ENCODE results near the gene FBXW8. TPM values are rescaled to one million over a fixed set of nuclear protein-coding genes. Genes with fewer than 3 reads are reported as not detected.
"Not testable (repeated sequence)": the region's sequence is repeated elsewhere in the genome, so short reads cannot be mapped to it uniquely, and the experiment has no call there.

FBXW8 gene
- polyA plus RNA-seq, 2 of the 4 experiments (the other 2 are of a cell fraction) = 9.8 to 15.7 TPM

- no peak overlapping the region for H3K4me2 ChIP-seq
- no peak overlapping the region for H3K27ac ChIP-seq
- ChIA-PET CTCF (interaction anchor here (0.9 to 1.1 kb wide), 2 partner anchors 9 kb away, joined by 3 read pairs; no protein-coding TSS in a partner anchor), POLR2A (no interaction called here)
- no peak overlapping the region for H3K4me3 ChIP-seq
- H3K9me3 ChIP-seq = no peaks in the 10 kb centered on the region
- DNase-seq (ENCODE audit: low read depth in 1 of 2, low spot score in 1 of 2) (no peak), FAIRE-seq (no peak), ATAC-seq (no peak)
- peaks cover 6% of the 10 kb centered on the region; the same call in 2 of the 3 replicates for H3K4me1 ChIP-seq
- TF ChIP-seq BCL3 (IDR thresholded peaks at IDR 0.05) (no peak), EHMT2 (IDR thresholded peaks at IDR 0.05; ENCODE audit: low read depth) (no peak), MAFK (IDR thresholded peaks at IDR 0.05; ENCODE audit: partially characterized antibody) (no peak), HEYL (CRISPR knock-in tag; IDR thresholded peaks at IDR 0.05) (no peak), HES2 (IDR thresholded peaks at IDR 0.05) (no peak), HOXA7 (CRISPR knock-in tag; IDR thresholded peaks at IDR 0.05) (no peak)
- 91% methylated on average over 7 of the region's 9 CpGs for WGBS (ENCODE audit: missing lambda C conversion rate)
These were observed 142.3 kb downstream of the FBXW8 start for GRCh38 chr12:117053050-117053400.

- 80% methylated on average over 18 of the region's 18 CpGs for WGBS (ENCODE audit: missing lambda C conversion rate)
- Histone ChIP-seq H3K4me2 (no peak overlapping the region), H3K4me1 (no peaks in the 10 kb centered on the region), H3K27ac (no peak overlapping the region), H3K9me3 (no peaks in the 10 kb centered on the region), H3K4me3 (no peak overlapping the region)
- CTCF ChIA-PET = no interaction called here
- POLR2A ChIA-PET = no interaction called here
- no peak for TF ChIP-seq FOSL2 (IDR thresholded peaks at IDR 0.05)
- no peak for TF ChIP-seq FOSL2 (CRISPR knock-in tag; IDR thresholded peaks at IDR 0.05)
- TF ChIP-seq JUNB (IDR thresholded peaks at IDR 0.05) = no peak
- no peak for TF ChIP-seq MAFK (IDR thresholded peaks at IDR 0.05; ENCODE audit: partially characterized antibody)
- TF ChIP-seq HOXA7 (CRISPR knock-in tag; IDR thresholded peaks at IDR 0.05) = no peak
- no peak for TF ChIP-seq E2F6 (IDR thresholded peaks at IDR 0.05; ENCODE audit: borderline replicate concordance, low read depth)
- no peak for TF ChIP-seq POLR2AphosphoS2 (conservative IDR thresholded peaks at IDR 0.05; ENCODE audit: low read length)
- TF ChIP-seq PBX3 (IDR thresholded peaks at IDR 0.05) = no peak
- no peak for TF ChIP-seq RARB (CRISPR knock-in tag; IDR thresholded peaks at IDR 0.05)
- no peak for DNase-seq (ENCODE audit: low read depth in 1 of 2, low spot score in 1 of 2)
- no peak for ATAC-seq
- FAIRE-seq = no peak
These were observed 142.9 kb downstream of the FBXW8 start for GRCh38 chr12:117053597-117054201.

GRCh38 chr12:117054279-117054678 is 143.5 kb downstream of the FBXW8 start:
- Histone ChIP-seq H3K27ac (no peak overlapping the region), H3K4me1 (no peaks in the 10 kb centered on the region), H3K9me3 (no peaks in the 10 kb centered on the region), H3K4me3 (no peak overlapping the region), H3K4me2 (no peak overlapping the region)
- ChIA-PET CTCF (no interaction called here), POLR2A (no interaction called here)
- DNase-seq (ENCODE audit: low read depth in 1 of 2, low spot score in 1 of 2) = no peak
- TF ChIP-seq RNF2 (IDR thresholded peaks at IDR 0.05; ENCODE audit: borderline replicate concordance, low read depth) = no peak
- no peak for TF ChIP-seq NPAS2 (CRISPR knock-in tag; IDR thresholded peaks at IDR 0.05; ENCODE audit: borderline replicate concordance)
- TF ChIP-seq FOSB (CRISPR knock-in tag; IDR thresholded peaks at IDR 0.05) = no peak
- FAIRE-seq = no peak
- WGBS (ENCODE audit: missing lambda C conversion rate) = 92% methylated on average over 6 of the region's 6 CpGs
- no peak for ATAC-seq

- POLR2A ChIA-PET, FAIRE-seq: not testable (repeated sequence)
These were observed 146.9 kb downstream of the FBXW8 start for GRCh38 chr12:117057626-117058025.

More at GRCh38 chr12:117057626-117058025, 146.9 kb downstream of the FBXW8 start:
- not testable (repeated sequence) for ATAC-seq; H3K27ac ChIP-seq; H3K4me3 ChIP-seq; DNase-seq (ENCODE audit: low read depth in 1 of 2, low spot score in 1 of 2); H3K4me2 ChIP-seq; H3K4me1 ChIP-seq; H3K9me3 ChIP-seq
- CTCF ChIA-PET = interaction anchor here (2.6 to 3.7 kb wide), 2 partner anchors 32 to 62 kb away, joined by 10 read pairs; no protein-coding TSS in a partner anchor
- 93% methylated on average over 8 of the region's 8 CpGs for WGBS (ENCODE audit: missing lambda C conversion rate)
